A549 (cell line): Measurements from ENCODE around the gene ANKRD63. TPM values are rescaled to one million over a fixed set of nuclear protein-coding genes. Genes with fewer than 3 reads are reported as not detected.

ENCODE experiments used
- ATAC-seq, 2 experiments: fragments of 200-7000 bp in 1 of 2; fragments of >200 bp in 1 of 2; cut with Nextera tagmentation in 1 of 2; cut with Tn5 transposase in 1 of 2; 3 replicates each; pipeline versions ENCODE4 v1.8.0 to v1.9.1; 2018 to 2020; ENCODE audit warnings: mild to moderate bottlenecking in 1 of 2, moderate library complexity in 1 of 2
- CTCF ChIA-PET: fragments of 300-600 bp; sonication (Branson Sonifier 250); formaldehyde crosslinking; extraction: SDS; loops from one replicate; lab custom pipeline; 2021; ENCODE audit warnings: antibody characterized with exemption, inconsistent platforms; lab: Yijun Ruan, JAX
- POLR2A ChIA-PET: fragments of 350-600 bp; formaldehyde crosslinking; extraction: SDS; loops from one replicate; lab custom pipeline; 2021; ENCODE audit warnings: antibody characterized with exemption, inconsistent platforms; lab: Yijun Ruan, JAX
- DNase-seq, 2 experiments: peaks; one replicate each; pipeline versions ENCODE4 v3.0.0 to v3.0.0-alpha.2; 2011 to 2016; ENCODE audit warnings: low read depth in 1 of 2, low spot score in 1 of 2
- FAIRE-seq: peaks from 2 replicates; lab custom pipeline; 2011; peaks lifted over from hg19 to GRCh38; lab: Jason Lieb, UNC
- H3K27ac ChIP-seq, 2 experiments: fragments of >200 bp; sonication (Bioruptor Twin); formaldehyde crosslinking; 3 replicates each; pipeline ENCODE4 v1.5.1; 2016 to 2017
- H3K4me1 ChIP-seq: fragments of >200 bp; sonication (Bioruptor Twin); formaldehyde crosslinking; 3 replicates; pipeline ENCODE4 v1.6.1; 2016
- H3K4me2 ChIP-seq: fragments of >200 bp; sonication (Bioruptor Twin); formaldehyde crosslinking; 3 replicates; pipeline ENCODE4 v1.6.1; 2016
- H3K4me3 ChIP-seq: fragments of >200 bp; sonication (Bioruptor Twin); formaldehyde crosslinking; 3 replicates; pipeline ENCODE4 v1.5.1; 2016
- H3K9me3 ChIP-seq: fragments of >200 bp; sonication (Bioruptor Twin); formaldehyde crosslinking; 3 replicates; pipeline ENCODE4 v1.6.1; 2016
- CHD2 ChIP-seq: fragments of 150-350 bp; IDR thresholded peaks from 2 replicates; pipeline ENCODE4 v1.6.1; 2014; ENCODE audit warnings: low read length; ENCODE audit not compliant: partially characterized antibody
- CHD4 ChIP-seq: fragments of 200-600 bp; sonication (generic); IDR thresholded peaks from 2 replicates; pipeline ENCODE4 v1.6.1; 2016; ENCODE audit warnings: antibody characterized with exemption, mild to moderate bottlenecking, borderline replicate concordance
- EHF ChIP-seq: fragments of 250-450 bp; sonication (Bioruptor Pico); IDR thresholded peaks from 2 replicates; pipeline ENCODE4 v1.5.0; 2020; ENCODE audit warnings: mild to moderate bottlenecking
- EP300 ChIP-seq, 2 experiments: fragments of >200 bp; sonication (Bioruptor Twin); formaldehyde crosslinking; IDR thresholded peaks; 2 replicates in 1 of 2; 3 replicates in 1 of 2; pipeline ENCODE4 v1.6.1; 2016 to 2017
- FOSL2 ChIP-seq, 2 experiments: fragments of 450-650 bp in 1 of 2; fragments of >200 bp in 1 of 2; sonication (Bioruptor Twin) in 1 of 2; formaldehyde crosslinking; IDR thresholded peaks; 2 replicates each; pipeline versions ENCODE4 v1.5.0 to v1.6.1; 2016 to 2020; ENCODE audit warnings: mild to moderate bottlenecking in 1 of 2, moderate library complexity in 1 of 2
- GATA3 ChIP-seq: IDR thresholded peaks from 2 replicates; pipeline ENCODE4 v1.6.1; 2012; ENCODE audit warnings: borderline replicate concordance
- HDAC2 ChIP-seq: fragments of 200-600 bp; sonication (generic); IDR thresholded peaks from 2 replicates; pipeline ENCODE4 v1.6.1; 2016
- HEYL ChIP-seq: fragments of 250-450 bp; sonication (Bioruptor Pico); IDR thresholded peaks from 2 replicates; pipeline ENCODE4 v1.8.0; 2021; ENCODE audit warnings: mild to moderate bottlenecking, moderate library complexity
- HOXB13 ChIP-seq: fragments of 250-450 bp; sonication (Bioruptor Pico); IDR thresholded peaks from 2 replicates; pipeline ENCODE4 v1.5.0; 2020; ENCODE audit warnings: low read depth, mild to moderate bottlenecking, moderate library complexity
- KDM5A ChIP-seq: fragments of 200-600 bp; sonication (generic); IDR thresholded peaks from 2 replicates; pipeline ENCODE4 v1.6.1; 2016; ENCODE audit warnings: antibody characterized with exemption, mild to moderate bottlenecking
- MAZ ChIP-seq: fragments of 150-350 bp; IDR thresholded peaks from 2 replicates; pipeline ENCODE4 v1.6.1; 2014; ENCODE audit warnings: antibody characterized with exemption, low read depth, low read length, borderline replicate concordance
- MYC ChIP-seq: IDR thresholded peaks from 2 replicates; pipeline ENCODE4 v1.6.1; 2012; ENCODE audit warnings: mild to moderate bottlenecking, inconsistent platforms, low read length, improper control_type of control experiment, borderline replicate concordance
- NPAS2 ChIP-seq: fragments of 250-450 bp; sonication (Bioruptor Pico); IDR thresholded peaks from 2 replicates; pipeline ENCODE4 v1.8.0; 2022; ENCODE audit warnings: mild to moderate bottlenecking, moderate library complexity, borderline replicate concordance
- NR3C1 ChIP-seq: fragments of >200 bp; sonication (Bioruptor Twin); formaldehyde crosslinking; IDR thresholded peaks from 3 replicates; pipeline ENCODE4 v1.6.1; 2017
- POLR2A ChIP-seq: IDR thresholded peaks from 2 replicates; pipeline ENCODE4 v1.6.1; 2012; ENCODE audit warnings: mild to moderate bottlenecking, low read length
- POLR2AphosphoS2 ChIP-seq: conservative IDR thresholded peaks from 2 replicates; pipeline ENCODE4 v1.6.1; 2012; ENCODE audit warnings: low read length, improper control_type of control experiment, inconsistent platforms
- RFX5 ChIP-seq: fragments of 450-650 bp; IDR thresholded peaks from 2 replicates; pipeline ENCODE4 v1.7.1; 2014; ENCODE audit warnings: antibody characterized with exemption, mild to moderate bottlenecking, moderate library complexity
- RNF2 ChIP-seq: fragments of 200-600 bp; sonication (generic); IDR thresholded peaks from 2 replicates; pipeline ENCODE4 v1.6.1; 2016; ENCODE audit warnings: low read depth, mild to moderate bottlenecking, antibody characterized with exemption, moderate library complexity, borderline replicate concordance
- SMC3 ChIP-seq: fragments of >200 bp; sonication (Bioruptor Twin); formaldehyde crosslinking; IDR thresholded peaks from 3 replicates; pipeline ENCODE4 v1.6.1; 2018; ENCODE audit warnings: inconsistent platforms
- TP53 ChIP-seq: fragments of 250-450 bp; sonication (Bioruptor Pico); IDR thresholded peaks from 2 replicates; pipeline ENCODE4 v1.5.0; 2021; ENCODE audit warnings: mild to moderate bottlenecking, moderate library complexity
- ZC3H11A ChIP-seq: fragments of 450-650 bp; IDR thresholded peaks from 2 replicates; pipeline ENCODE4 v1.6.1; 2014; ENCODE audit warnings: antibody characterized with exemption, mild to moderate bottlenecking
- ZFP36 ChIP-seq: fragments of 450-650 bp; IDR thresholded peaks from 2 replicates; pipeline ENCODE4 v1.6.1; 2014; ENCODE audit warnings: borderline replicate concordance; ENCODE audit not compliant: partially characterized antibody
- ZNF302 ChIP-seq: fragments of 250-450 bp; sonication (Bioruptor Pico); IDR thresholded peaks from 2 replicates; pipeline ENCODE4 v1.9.0; 2021; ENCODE audit warnings: inconsistent platforms, mild to moderate bottlenecking, moderate library complexity
- WGBS: methylation state at CpG from one replicate; pipeline ENCODE4 v1.1.6; 2017; ENCODE audit errors: missing lambda C conversion rate; 5-methylcytosine and 5-hydroxymethylcytosine counted together
- polyA plus RNA-seq, 4 experiments: library from polyadenylated mRNA; depleted of rRNA in 3 of 4; stranded (reverse); fragments of >200 nt; fragmentation: RNase III in 1 of 4; extraction: RNeasy Plus Mini Kit Qiagen cat#74134 plus additional on column Dnase treatment in 1 of 4; gene quantifications; 2 replicates in 3 of 4; 3 replicates in 1 of 4; pipeline ENCODE4 v1.2.3, GENCODE V29; 2011 to 2017
- TF ChIP-seq, protein P1 (sequence below): fragments of 250-450 bp; sonication (Bioruptor Pico); IDR thresholded peaks from 2 replicates; pipeline ENCODE4 v1.5.0; 2021; ENCODE audit warnings: mild to moderate bottlenecking, moderate library complexity, borderline replicate concordance
- TF ChIP-seq, protein P2 (sequence below): fragments of 450-650 bp; IDR thresholded peaks from 2 replicates; pipeline ENCODE4 v1.6.1; 2014; ENCODE audit warnings: antibody characterized with exemption
- TF ChIP-seq, protein P3 (sequence below): IDR thresholded peaks from 2 replicates; pipeline ENCODE4 v1.6.1; 2012
- TF ChIP-seq, protein P4 (sequence below): fragments of >200 bp; sonication (Bioruptor Twin); formaldehyde crosslinking; IDR thresholded peaks from 2 replicates; pipeline ENCODE4 v1.6.1; 2016

ANKRD63 gene
- polyA plus RNA-seq, 2 of the 4 experiments (the other 2 are of a cell fraction) = 0.25 TPM; not detected in 1

DNA sequence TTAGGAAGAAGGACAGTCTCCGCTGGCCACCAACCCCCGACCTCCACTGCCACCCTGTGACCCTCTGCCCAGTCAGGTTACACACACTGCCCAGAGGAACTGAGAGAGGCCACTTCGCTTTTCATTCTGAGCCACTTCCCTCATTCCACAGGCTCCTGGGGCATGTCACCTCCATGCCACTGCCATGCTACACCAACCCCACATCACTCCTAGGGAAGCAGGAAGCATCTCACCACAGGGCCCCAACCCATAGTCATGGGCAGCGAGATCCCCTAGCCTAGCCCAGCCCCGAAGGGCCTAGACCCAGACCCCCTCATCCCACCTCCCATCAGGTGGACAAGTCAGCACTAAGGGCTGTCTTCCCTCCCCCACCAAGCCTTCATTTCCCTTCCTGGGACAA is 23.5 kb upstream of the ANKRD63 start:
- H3K9me3 ChIP-seq = no peaks in the 10 kb centered on the region
- FAIRE-seq (no peak), DNase-seq (no peak), ATAC-seq (no peak)
- ChIA-PET CTCF (interaction anchor here (1.3 to 18.2 kb wide), 4 partner anchors 15 to 89 kb away, joined by 4 to 203 read pairs (median 30); no protein-coding TSS in a partner anchor), POLR2A (no interaction called here)
- H3K4me3 ChIP-seq = no peak overlapping the region
- WGBS = 80% methylated on average over 1 of the region's 5 CpGs
- H3K4me1 ChIP-seq = no peaks in the 10 kb centered on the region
- no peak for TF ChIP-seq CHD4
- no peak for TF ChIP-seq EP300 (IDR thresholded peaks at IDR 0.05)
- TF ChIP-seq NR3C1 = no peak
- TF ChIP-seq CHD2 = no peak
- no peak for TF ChIP-seq RFX5
- no peak for TF ChIP-seq FOSL2 (IDR thresholded peaks at IDR 0.05)
- no peak for TF ChIP-seq FOSL2 (CRISPR knock-in tag; IDR thresholded peaks at IDR 0.05)
- no peak for TF ChIP-seq RNF2
- TF ChIP-seq POLR2AphosphoS2 = no peak
- no peak for TF ChIP-seq ZFP36
- TF ChIP-seq NPAS2 (CRISPR knock-in tag) = no peak
- TF ChIP-seq, protein P1, sequence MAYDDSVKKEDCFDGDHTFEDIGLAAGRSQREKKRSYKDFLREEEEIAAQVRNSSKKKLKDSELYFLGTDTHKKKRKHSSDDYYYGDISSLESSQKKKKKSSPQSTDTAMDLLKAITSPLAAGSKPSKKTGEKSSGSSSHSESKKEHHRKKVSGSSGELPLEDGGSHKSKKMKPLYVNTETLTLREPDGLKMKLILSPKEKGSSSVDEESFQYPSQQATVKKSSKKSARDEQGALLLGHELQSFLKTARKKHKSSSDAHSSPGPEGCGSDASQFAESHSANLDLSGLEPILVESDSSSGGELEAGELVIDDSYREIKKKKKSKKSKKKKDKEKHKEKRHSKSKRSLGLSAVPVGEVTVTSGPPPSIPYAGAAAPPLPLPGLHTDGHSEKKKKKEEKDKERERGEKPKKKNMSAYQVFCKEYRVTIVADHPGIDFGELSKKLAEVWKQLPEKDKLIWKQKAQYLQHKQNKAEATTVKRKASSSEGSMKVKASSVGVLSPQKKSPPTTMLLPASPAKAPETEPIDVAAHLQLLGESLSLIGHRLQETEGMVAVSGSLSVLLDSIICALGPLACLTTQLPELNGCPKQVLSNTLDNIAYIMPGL (CRISPR knock-in tag) = no peak
- TF ChIP-seq KDM5A = no peak
- TF ChIP-seq POLR2A = no peak
- no peak for TF ChIP-seq GATA3
- TF ChIP-seq HEYL (CRISPR knock-in tag) = no peak
- no peak for TF ChIP-seq ZNF302 (CRISPR knock-in tag)
- TF ChIP-seq MYC = no peak
- no peak for TF ChIP-seq TP53
- TF ChIP-seq, protein P2, sequence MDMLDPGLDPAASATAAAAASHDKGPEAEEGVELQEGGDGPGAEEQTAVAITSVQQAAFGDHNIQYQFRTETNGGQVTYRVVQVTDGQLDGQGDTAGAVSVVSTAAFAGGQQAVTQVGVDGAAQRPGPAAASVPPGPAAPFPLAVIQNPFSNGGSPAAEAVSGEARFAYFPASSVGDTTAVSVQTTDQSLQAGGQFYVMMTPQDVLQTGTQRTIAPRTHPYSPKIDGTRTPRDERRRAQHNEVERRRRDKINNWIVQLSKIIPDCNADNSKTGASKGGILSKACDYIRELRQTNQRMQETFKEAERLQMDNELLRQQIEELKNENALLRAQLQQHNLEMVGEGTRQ = no peak
- TF ChIP-seq HDAC2 = no peak
- H3K27ac ChIP-seq = no peak overlapping the region
- H3K4me2 ChIP-seq = no peak overlapping the region

DNA sequence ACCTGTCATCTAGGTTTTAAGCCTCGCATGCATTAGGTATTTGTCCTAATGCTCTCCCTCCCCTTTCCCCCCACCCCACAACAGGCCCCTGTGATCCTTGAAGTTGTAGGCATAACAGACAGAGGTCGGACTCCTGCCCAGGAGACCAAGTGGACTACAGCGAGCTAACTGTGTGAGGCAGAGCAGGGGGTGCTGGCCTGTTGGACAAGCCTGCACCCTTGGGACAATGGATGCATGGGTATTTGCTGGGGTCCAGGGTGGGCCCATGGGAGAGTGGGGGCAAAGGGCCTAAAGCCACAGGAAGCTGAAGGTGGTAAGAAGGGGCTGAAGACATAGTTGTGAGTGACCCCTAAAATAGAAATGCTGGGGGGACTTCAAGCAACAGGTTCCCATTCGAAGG is 22.4 kb upstream of the ANKRD63 start:
- CTCF ChIA-PET = interaction anchor here (1.5 to 18.2 kb wide), 4 partner anchors 15 to 88 kb away, joined by 4 to 203 read pairs (median 30); partner anchors contain the start of gene ANKRD63

More for the DNA sequence above, 22.4 kb upstream of the ANKRD63 start:
- 33% methylated on average over 2 of the region's 4 CpGs for WGBS
- no peak overlapping the region for H3K4me3 ChIP-seq
- POLR2A ChIA-PET = no interaction called here
- no peak overlapping the region for H3K27ac ChIP-seq
- ATAC-seq (no peak), FAIRE-seq (no peak), DNase-seq (no peak)
- H3K4me2 ChIP-seq = no peak overlapping the region
- H3K9me3 ChIP-seq = peaks cover 6% of the 10 kb centered on the region; the same call in 2 of the 3 replicates
- TF ChIP-seq FOSL2 (IDR thresholded peaks at IDR 0.05) (no peak), FOSL2 (CRISPR knock-in tag; IDR thresholded peaks at IDR 0.05) (no peak), SMC3 (no peak), EHF (CRISPR knock-in tag) (no peak), MYC (no peak), EP300 (IDR thresholded peaks at IDR 0.05) (no peak), ZC3H11A (no peak), CHD4 (no peak), POLR2AphosphoS2 (no peak), MAZ (no peak), KDM5A (no peak), GATA3 (no peak), HOXB13 (CRISPR knock-in tag) (no peak)
- TF ChIP-seq, protein P1 (CRISPR knock-in tag) = no peak
- TF ChIP-seq, protein P3, sequence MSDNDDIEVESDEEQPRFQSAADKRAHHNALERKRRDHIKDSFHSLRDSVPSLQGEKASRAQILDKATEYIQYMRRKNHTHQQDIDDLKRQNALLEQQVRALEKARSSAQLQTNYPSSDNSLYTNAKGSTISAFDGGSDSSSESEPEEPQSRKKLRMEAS = no peak
- TF ChIP-seq, protein P4, sequence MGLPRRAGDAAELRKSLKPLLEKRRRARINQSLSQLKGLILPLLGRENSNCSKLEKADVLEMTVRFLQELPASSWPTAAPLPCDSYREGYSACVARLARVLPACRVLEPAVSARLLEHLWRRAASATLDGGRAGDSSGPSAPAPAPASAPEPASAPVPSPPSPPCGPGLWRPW = no peak
- H3K4me1 ChIP-seq = no peaks in the 10 kb centered on the region
